Ovary (tissue), 3 donors: ENCODE data around the gene KLHL6.

Source experiments
- CTCF ChIP-seq, 3 donors: fragments of 450-650 bp in 2 of 3; fragments of 200-600 bp in 1 of 3; IDR thresholded peaks; one replicate each; pipeline versions ENCODE4 v1.5.1 to v1.8.0; 2016 to 2022; ENCODE audit warnings: antibody characterized with exemption in 3 of 3, mild to moderate bottlenecking in 1 of 3
- EP300 ChIP-seq: sonication (generic); formaldehyde crosslinking; IDR thresholded peaks from one replicate; pipeline ENCODE4 v1.6.1; 2017; ENCODE audit warnings: antibody characterized with exemption
- donor health status: DM: no; HTN: no; CAD: no.

- TF ChIP-seq CTCF (IDR thresholded peaks at IDR 0.05) (no peak), EP300 (no peak)
Measured at GRCh38 chr3:183584914-183585280, 29.4 kb upstream of the KLHL6 start.
